ENCODE measurements around the gene ATXN7L1.
"Not testable (repeated sequence)": the region's sequence is repeated elsewhere in the genome, so short reads cannot be mapped to it uniquely, and the experiment has no call there.

GRCh38 chr7:105697169-105697568 is 179.2 kb downstream of the ATXN7L1 start:
- not testable (repeated sequence) for TF ChIP-seq CTCF (IDR thresholded peaks at IDR 0.05; ENCODE audit: low read length); EZH2phosphoT487 (IDR thresholded peaks at IDR 0.05; ENCODE audit: low read length); EZH2 (optimal IDR thresholded peaks at IDR 0.05; ENCODE audit: low read depth, low read length)

All from MM.1S (cell line).